DND-41 (cell line): Measurements from ENCODE around the gene TOMM22.

Source experiments
- ATAC-seq: fragments of 200-7000 bp; cut with Tn5 transposase; 3 replicates; pipeline ENCODE4 v1.9.1; 2021; ENCODE audit warnings: low read depth; ENCODE audit not compliant: insufficient read depth
- DNase-seq: peaks from one replicate; pipeline ENCODE4 v3.0.0-alpha.2; 2020
- H2AFZ ChIP-seq: 2 replicates; pipeline ENCODE4 v1.6.0; 2012; ENCODE audit warnings: low read depth, low read length
- H3K27ac ChIP-seq: 2 replicates; pipeline ENCODE4 v1.5.1; 2012; ENCODE audit warnings: low read length, inconsistent platforms
- H3K27me3 ChIP-seq: fragments of 200-600 bp; sonication (generic); 2 replicates; pipeline ENCODE4 v1.6.0; 2012; ENCODE audit warnings: low read length, mild to moderate bottlenecking, inconsistent platforms; ENCODE audit not compliant: insufficient read depth, poor library complexity
- H3K36me3 ChIP-seq: 2 replicates; pipeline ENCODE4 v1.5.1; 2012; ENCODE audit warnings: low read length, inconsistent platforms; ENCODE audit not compliant: insufficient read depth
- H3K4me1 ChIP-seq: 2 replicates; pipeline ENCODE4 v1.5.1; 2012; ENCODE audit warnings: mild to moderate bottlenecking, low read length; ENCODE audit not compliant: insufficient read depth
- H3K4me2 ChIP-seq: 2 replicates; pipeline ENCODE4 v1.6.0; 2012; ENCODE audit warnings: mild to moderate bottlenecking, moderate library complexity, low read length, inconsistent platforms; ENCODE audit not compliant: insufficient read depth
- H3K4me3 ChIP-seq, 2 experiments: fragments of 200-600 bp in 1 of 2; shearing (Covaris generic) in 1 of 2; 2 replicates each; pipeline ENCODE4 v1.5.1; 2012 to 2016; ENCODE audit warnings: inconsistent platforms in 2 of 2, low read length in 2 of 2, mild to moderate bottlenecking in 2 of 2, low read depth in 1 of 2, moderate library complexity in 1 of 2
- H3K79me2 ChIP-seq: 2 replicates; pipeline ENCODE4 v1.6.0; 2012; ENCODE audit warnings: low read length, inconsistent platforms; ENCODE audit not compliant: insufficient read depth
- H3K9ac ChIP-seq: 2 replicates; pipeline ENCODE4 v1.6.0; 2012; ENCODE audit warnings: low read depth, mild to moderate bottlenecking, inconsistent platforms, low read length, moderate library complexity
- H3K9me3 ChIP-seq: 2 replicates; pipeline ENCODE4 v1.5.1; 2012; ENCODE audit warnings: low read length, moderate library complexity, mild to moderate bottlenecking, inconsistent platforms; ENCODE audit not compliant: insufficient read depth, severe bottlenecking
- H4K20me1 ChIP-seq: 2 replicates; pipeline ENCODE4 v1.6.0; 2012; ENCODE audit warnings: low read length; ENCODE audit not compliant: insufficient read depth
- CTCF ChIP-seq: IDR thresholded peaks from 2 replicates; pipeline ENCODE4 v1.5.1; 2012; ENCODE audit warnings: borderline replicate concordance, low read length, moderate library complexity, mild to moderate bottlenecking; ENCODE audit not compliant: poor library complexity, severe bottlenecking; ENCODE audit errors: extremely low read depth
- EZH2 ChIP-seq: IDR thresholded peaks from 3 replicates; pipeline ENCODE4 v1.6.1; 2012; ENCODE audit warnings: borderline replicate concordance, low read depth, mild to moderate bottlenecking, moderate library complexity, low read length, inconsistent platforms; ENCODE audit not compliant: severe bottlenecking

Gene TOMM22

GRCh38 chr22:38649841-38650522 lies 31.8 kb upstream of the TOMM22 start:
- Histone ChIP-seq H3K9ac (no peak overlapping the region), H3K4me2 (no peak overlapping the region), H3K79me2 (no peaks in the 10 kb centered on the region), H3K9me3 (no peaks in the 10 kb centered on the region), H4K20me1 (no peaks in the 10 kb centered on the region), H3K4me1 (no peaks in the 10 kb centered on the region), H2AFZ (no peak overlapping the region), H3K4me3 (no peak overlapping the region), H3K27me3 (no peaks in the 10 kb centered on the region), H3K27ac (no peak overlapping the region), H3K36me3 (no peaks in the 10 kb centered on the region)
- no peak for ATAC-seq
- TF ChIP-seq CTCF (no peak), EZH2 (no peak)
- no peak for DNase-seq

- no peak overlapping the region for H3K27ac ChIP-seq
- no peaks in the 10 kb centered on the region; the same call in 1 of the 2 replicates for H3K36me3 ChIP-seq
- H2AFZ ChIP-seq, result no peak overlapping the region
- H3K27me3 ChIP-seq, result no peaks in the 10 kb centered on the region
- H3K4me1 ChIP-seq, result peaks cover 17% of the 10 kb centered on the region
- ATAC-seq, result no peak
- no peaks in the 10 kb centered on the region; the same call in 1 of the 2 replicates for H4K20me1 ChIP-seq
- no peak overlapping the region for H3K4me3 ChIP-seq
- no peaks in the 10 kb centered on the region for H3K9me3 ChIP-seq
- peaks cover 14% of the 10 kb centered on the region for H3K79me2 ChIP-seq
- H3K9ac ChIP-seq, result no peak overlapping the region
- TF ChIP-seq EZH2 (no peak), CTCF (no peak)
- H3K4me2 ChIP-seq, result no peak overlapping the region
- DNase-seq, result no peak
These were observed 28.9 kb upstream of the TOMM22 start for GRCh38 chr22:38652859-38653258.

GRCh38 chr22:38653741-38654140 lies 28.0 kb upstream of the TOMM22 start:
- no peak for TF ChIP-seq CTCF
- no peak for TF ChIP-seq EZH2
- Histone ChIP-seq H2AFZ (no peak overlapping the region), H3K4me1 (peaks cover 20% of the 10 kb centered on the region), H3K4me2 (no peak overlapping the region), H3K27ac (no peak overlapping the region), H3K79me2 (peaks cover 20% of the 10 kb centered on the region), H3K9me3 (no peaks in the 10 kb centered on the region), H3K4me3 (no peak overlapping the region), H3K36me3 (no peaks in the 10 kb centered on the region; the same call in 1 of the 2 replicates), H3K9ac (no peak overlapping the region), H4K20me1 (no peaks in the 10 kb centered on the region; the same call in 1 of the 2 replicates), H3K27me3 (no peaks in the 10 kb centered on the region)
- ATAC-seq (no peak), DNase-seq (no peak)
